Measurements from ENCODE around the gene WHRN. TPM values are rescaled to one million over a fixed set of nuclear protein-coding genes. Genes with fewer than 3 reads are reported as not detected.
A peak's percentile ranks its signal among the peaks of the same experiment; 100 is the strongest.

WHRN gene
- total RNA-seq, 1 donor from 2014 or later = 9.1 TPM

DNA sequence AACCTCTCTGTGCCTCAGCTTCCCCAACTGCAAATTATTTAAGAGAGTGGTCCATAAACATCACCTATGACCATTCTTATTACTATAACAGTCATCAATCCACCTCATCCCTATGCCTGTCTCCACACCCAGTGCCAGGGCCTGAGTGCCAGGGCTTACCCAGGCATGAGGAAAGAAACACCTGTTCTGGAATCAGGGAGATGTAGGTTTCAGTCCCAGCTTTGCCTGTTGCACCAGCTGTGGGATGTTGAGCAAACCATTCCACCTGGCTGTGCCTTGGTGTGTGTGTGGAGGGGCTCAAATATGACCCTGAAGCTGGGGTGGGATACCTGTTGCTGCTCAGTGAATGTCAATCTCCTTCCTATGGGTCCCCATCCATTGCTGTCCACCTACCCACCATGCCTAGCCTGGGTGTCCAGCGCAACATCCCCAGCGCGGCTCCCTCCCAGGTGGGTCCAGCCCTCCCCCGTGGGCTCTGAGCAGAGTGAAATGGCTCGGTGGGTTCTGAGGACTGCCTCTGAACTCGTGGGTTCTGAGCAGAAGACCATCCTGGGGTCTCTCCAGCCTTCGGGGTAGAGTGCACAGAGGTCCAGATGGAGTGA, 133.8 kb downstream of the WHRN start:
- intact Hi-C loops (cut with DNase I) = no loop called here
- Histone ChIP-seq H3K27ac (peak overlapping the region; percentile 80), H3K27me3 (no peaks in the 10 kb centered on the region), H3K4me3 (no peak overlapping the region), H3K4me1 (peaks cover 45% of the 10 kb centered on the region), H3K9me3 (no peaks in the 10 kb centered on the region), H3K36me3 (peaks cover 0 to 26% of the 10 kb centered on the region in 2 donors)
- no peak for DNase-seq (ENCODE audit: extremely low spot score in 2 of 2)
- TF ChIP-seq POLR2A (IDR thresholded peaks at IDR 0.05) (no peak), POLR2AphosphoS5 (IDR thresholded peaks at IDR 0.05; ENCODE audit: insufficient read depth in 1 of 2, low read depth in 1 of 2) (no peak)
- TF ChIP-seq, protein P1, sequence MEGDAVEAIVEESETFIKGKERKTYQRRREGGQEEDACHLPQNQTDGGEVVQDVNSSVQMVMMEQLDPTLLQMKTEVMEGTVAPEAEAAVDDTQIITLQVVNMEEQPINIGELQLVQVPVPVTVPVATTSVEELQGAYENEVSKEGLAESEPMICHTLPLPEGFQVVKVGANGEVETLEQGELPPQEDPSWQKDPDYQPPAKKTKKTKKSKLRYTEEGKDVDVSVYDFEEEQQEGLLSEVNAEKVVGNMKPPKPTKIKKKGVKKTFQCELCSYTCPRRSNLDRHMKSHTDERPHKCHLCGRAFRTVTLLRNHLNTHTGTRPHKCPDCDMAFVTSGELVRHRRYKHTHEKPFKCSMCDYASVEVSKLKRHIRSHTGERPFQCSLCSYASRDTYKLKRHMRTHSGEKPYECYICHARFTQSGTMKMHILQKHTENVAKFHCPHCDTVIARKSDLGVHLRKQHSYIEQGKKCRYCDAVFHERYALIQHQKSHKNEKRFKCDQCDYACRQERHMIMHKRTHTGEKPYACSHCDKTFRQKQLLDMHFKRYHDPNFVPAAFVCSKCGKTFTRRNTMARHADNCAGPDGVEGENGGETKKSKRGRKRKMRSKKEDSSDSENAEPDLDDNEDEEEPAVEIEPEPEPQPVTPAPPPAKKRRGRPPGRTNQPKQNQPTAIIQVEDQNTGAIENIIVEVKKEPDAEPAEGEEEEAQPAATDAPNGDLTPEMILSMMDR (IDR thresholded peaks at IDR 0.05) = no peak

DNA sequence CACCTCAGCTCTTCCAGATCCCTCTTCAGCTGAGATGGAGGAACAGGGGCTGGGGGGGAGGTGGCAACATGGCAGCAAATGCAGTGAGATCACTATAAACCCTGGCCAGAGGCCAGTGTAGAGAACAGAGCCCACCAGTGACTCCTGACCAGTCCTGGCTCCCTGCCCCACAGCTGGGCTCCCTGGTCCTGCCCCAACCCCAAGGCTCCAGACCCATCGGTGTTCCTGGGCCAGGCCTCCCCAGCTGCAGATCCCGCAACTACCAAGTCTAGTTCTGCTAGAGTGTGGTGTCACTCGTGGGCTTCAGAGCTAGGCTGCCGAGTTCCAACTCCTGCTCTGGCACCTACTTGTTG, 134.3 kb downstream of the WHRN start:
- H3K4me3 ChIP-seq = no peak overlapping the region
- no peaks in the 10 kb centered on the region for H3K27me3 ChIP-seq
- peak overlapping the region; percentile 80 for H3K27ac ChIP-seq
- H3K9me3 ChIP-seq = no peaks in the 10 kb centered on the region
- H3K4me1 ChIP-seq = peaks cover 50% of the 10 kb centered on the region
- TF ChIP-seq, protein P1 (IDR thresholded peaks at IDR 0.05) = no peak
- no peak for TF ChIP-seq POLR2A (IDR thresholded peaks at IDR 0.05)
- TF ChIP-seq POLR2AphosphoS5 (IDR thresholded peaks at IDR 0.05; ENCODE audit: insufficient read depth in 1 of 2, low read depth in 1 of 2) = no peak
- no peak for DNase-seq (ENCODE audit: extremely low spot score in 2 of 2)
- H3K36me3 ChIP-seq = peaks cover 0 to 24% of the 10 kb centered on the region in 2 donors
- intact Hi-C loops (cut with DNase I) = no loop called here

DNA sequence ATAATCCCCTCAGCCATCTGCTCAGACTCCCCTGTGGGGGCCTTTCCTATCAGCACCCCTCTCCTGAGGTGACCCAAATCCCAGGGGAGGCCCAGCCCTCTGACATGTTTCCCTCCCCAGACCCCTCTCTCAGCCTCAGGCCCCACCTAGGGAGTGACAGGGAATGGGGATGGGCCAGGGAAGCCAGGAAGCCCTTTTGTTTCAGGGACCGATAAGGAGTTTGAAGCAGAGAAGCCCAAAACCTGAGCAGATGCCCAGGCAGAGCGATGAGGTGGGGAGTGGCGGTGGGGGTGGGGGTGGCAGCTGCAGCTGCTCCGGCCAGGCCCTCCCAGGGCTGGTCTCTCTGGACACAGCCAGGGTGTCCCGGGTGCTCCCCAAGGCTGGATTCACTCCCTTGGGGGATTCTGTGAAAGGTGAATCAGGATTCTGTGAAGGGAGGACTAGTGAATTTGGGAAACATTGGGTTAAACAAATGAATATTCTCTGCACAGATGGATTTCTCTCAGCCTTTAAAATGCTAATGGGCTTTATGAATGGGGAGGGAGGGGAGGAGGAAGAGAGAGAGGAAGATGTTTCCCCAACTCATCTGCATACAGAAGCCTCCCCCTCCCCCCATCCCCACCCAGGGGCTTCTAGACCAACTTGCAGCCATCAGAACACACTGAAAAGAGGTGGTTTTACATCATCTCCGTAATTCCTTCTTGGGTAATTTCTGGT, 134.9 kb downstream of the WHRN start:
- Histone ChIP-seq H3K9me3 (no peaks in the 10 kb centered on the region), H3K36me3 (peaks cover 0 to 24% of the 10 kb centered on the region in 2 donors), H3K27ac (peak overlapping the region; percentile 80), H3K4me1 (peaks cover 56% of the 10 kb centered on the region), H3K27me3 (no peaks in the 10 kb centered on the region), H3K4me3 (no peak overlapping the region)
- TF ChIP-seq, protein P1 (IDR thresholded peaks at IDR 0.05) = no peak
- TF ChIP-seq POLR2AphosphoS5 (IDR thresholded peaks at IDR 0.05; ENCODE audit: insufficient read depth in 1 of 2, low read depth in 1 of 2) (no peak), POLR2A (IDR thresholded peaks at IDR 0.05) (no peak)
- intact Hi-C loops (cut with DNase I) = no loop called here
- DNase-seq (ENCODE audit: extremely low spot score in 2 of 2) = no peak

DNA sequence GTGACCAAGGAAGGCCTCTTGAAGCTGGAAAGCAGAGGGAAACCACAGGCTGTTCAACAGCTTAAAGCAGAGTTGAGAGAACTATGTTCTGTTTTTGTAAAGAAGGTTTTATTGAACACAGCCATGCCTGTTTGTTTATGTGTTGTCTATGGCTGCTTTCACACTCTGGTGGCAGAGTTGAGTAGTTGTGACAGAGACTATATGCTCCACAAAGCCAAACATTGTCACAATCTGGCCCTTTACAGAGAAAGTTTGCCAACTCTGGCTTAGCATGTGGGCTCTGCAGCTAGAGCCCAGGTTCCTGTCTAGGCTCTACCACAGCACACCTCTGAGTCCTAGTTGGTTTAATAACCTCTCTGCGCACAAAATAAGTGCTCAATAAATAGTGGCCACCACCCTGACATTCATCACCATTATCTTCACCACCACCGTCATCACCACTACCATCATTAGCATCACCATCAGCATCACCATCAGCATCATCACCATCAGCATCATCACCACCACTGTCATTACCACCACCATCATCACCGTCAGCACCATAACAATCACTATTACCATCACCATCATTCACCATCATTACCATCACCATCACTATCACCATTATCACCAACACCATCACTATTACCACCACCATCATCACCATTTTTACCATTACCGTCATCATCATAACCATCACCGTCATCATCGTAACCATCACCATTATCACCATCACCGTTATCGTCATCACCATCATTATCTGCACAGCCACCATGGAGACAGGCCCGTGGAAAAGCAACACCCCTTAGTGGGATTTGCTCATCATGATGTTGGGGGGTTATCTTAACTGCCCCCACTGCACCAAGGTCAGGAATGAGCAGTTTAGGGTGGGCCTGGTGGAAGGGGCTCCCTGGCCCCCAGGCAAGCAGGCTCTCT, 135.8 kb downstream of the WHRN start:
- H3K27me3 ChIP-seq = no peaks in the 10 kb centered on the region
- no peak for DNase-seq (ENCODE audit: extremely low spot score in 2 of 2)
- peaks cover 65% of the 10 kb centered on the region for H3K4me1 ChIP-seq
- no peaks in the 10 kb centered on the region for H3K9me3 ChIP-seq
- H3K4me3 ChIP-seq = no peak overlapping the region
- TF ChIP-seq POLR2A (IDR thresholded peaks at IDR 0.05) = no peak
- no peak for TF ChIP-seq POLR2AphosphoS5 (IDR thresholded peaks at IDR 0.05; ENCODE audit: insufficient read depth in 1 of 2, low read depth in 1 of 2)
- TF ChIP-seq, protein P1 (IDR thresholded peaks at IDR 0.05) = no peak
- H3K36me3 ChIP-seq = peaks cover 0 to 24% of the 10 kb centered on the region in 2 donors
- H3K27ac ChIP-seq = peak overlapping the region; percentile 80
- intact Hi-C loops (cut with DNase I) = no loop called here
